Effector memory CD4-positive, alpha-beta T cell (primary cell): ENCODE data around the gene ZDHHC14.
"Not testable (repeated sequence)": the region's sequence is repeated elsewhere in the genome, so short reads cannot be mapped to it uniquely, and the experiment has no call there.

Experiments
- DNase-seq, 3 donors: peaks; one replicate each; pipeline ENCODE4 v3.0.0-alpha.2; 2020
- H3K27ac ChIP-seq: 2 replicates; pipeline ENCODE4 v1.7.0; 2013; ENCODE audit warnings: mild to moderate bottlenecking, low read length, moderate library complexity; ENCODE audit not compliant: insufficient read depth, poor library complexity, severe bottlenecking
- H3K27me3 ChIP-seq: replicated peaks from 2 replicates; pipeline ENCODE4 v1.7.0; 2013; ENCODE audit warnings: mild to moderate bottlenecking, low read length; ENCODE audit not compliant: insufficient read depth, control insufficient read depth, poor library complexity, severe bottlenecking
- H3K36me3 ChIP-seq: 2 replicates; pipeline ENCODE4 v1.7.0; 2013; ENCODE audit warnings: mild to moderate bottlenecking, low read length, moderate library complexity; ENCODE audit not compliant: control insufficient read depth, insufficient read depth
- H3K4me1 ChIP-seq: 2 replicates; pipeline ENCODE4 v1.7.0; 2013; ENCODE audit warnings: low read length, mild to moderate bottlenecking; ENCODE audit not compliant: control insufficient read depth, insufficient read depth, poor library complexity, severe bottlenecking
- H3K4me3 ChIP-seq: 2 replicates; pipeline ENCODE4 v1.7.0; 2013; ENCODE audit warnings: low read length, low read depth, mild to moderate bottlenecking; ENCODE audit not compliant: insufficient read depth, poor library complexity, severe bottlenecking
- H3K9me3 ChIP-seq: 2 replicates; pipeline ENCODE4 v1.7.0; 2013; ENCODE audit warnings: mild to moderate bottlenecking, low read length, moderate library complexity; ENCODE audit not compliant: control insufficient read depth

Gene ZDHHC14

DNA sequence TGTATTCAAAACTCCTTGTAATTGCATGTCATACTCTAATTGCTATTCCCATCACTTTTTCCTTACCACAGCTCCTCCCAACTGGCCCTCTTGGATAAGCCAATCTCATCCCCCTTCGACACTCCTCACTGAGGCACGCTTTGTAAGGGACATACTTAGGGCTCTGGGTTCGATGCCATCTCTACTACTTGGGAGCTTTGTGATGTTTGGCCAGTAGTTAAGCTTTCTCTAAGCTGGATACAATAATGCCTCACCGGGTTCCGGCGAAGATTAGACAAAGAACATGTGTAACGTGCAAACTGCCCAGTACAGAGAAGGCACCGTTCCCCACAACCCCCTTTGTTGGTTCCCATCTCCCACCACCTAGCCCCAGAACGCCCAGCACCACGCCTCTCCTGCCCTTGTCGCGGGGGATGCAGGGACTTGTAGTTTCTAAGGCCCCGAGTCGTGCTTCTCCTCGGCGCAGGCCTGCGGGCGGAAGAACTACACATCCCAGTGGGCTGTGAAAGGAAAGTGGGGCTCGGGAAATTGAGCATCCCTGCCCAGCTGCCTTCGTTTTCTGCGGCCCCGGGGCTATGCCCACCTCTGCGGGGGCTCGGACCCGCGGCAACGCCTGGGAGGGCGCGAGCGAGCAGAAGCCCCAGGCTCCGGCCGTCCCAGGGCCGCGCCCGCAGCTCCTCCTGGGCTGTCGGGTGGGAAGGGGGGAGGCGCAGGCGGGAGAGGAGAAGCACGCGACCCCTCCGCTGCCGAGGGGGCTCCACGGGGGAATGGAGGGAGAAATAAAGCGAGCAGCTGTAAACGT is 1.1 kb upstream of the ZDHHC14 start:
- DNase-seq = peak; percentile 69 to 80 (median 79)
- H3K27me3 ChIP-seq = no peaks in the 10 kb centered on the region
- no peaks in the 10 kb centered on the region for H3K9me3 ChIP-seq
- H3K36me3 ChIP-seq = no peaks in the 10 kb centered on the region
- H3K4me3 ChIP-seq = peak overlapping the region; percentile 97
- peak overlapping the region; percentile 81 for H3K27ac ChIP-seq
- no peaks in the 10 kb centered on the region for H3K4me1 ChIP-seq

DNA sequence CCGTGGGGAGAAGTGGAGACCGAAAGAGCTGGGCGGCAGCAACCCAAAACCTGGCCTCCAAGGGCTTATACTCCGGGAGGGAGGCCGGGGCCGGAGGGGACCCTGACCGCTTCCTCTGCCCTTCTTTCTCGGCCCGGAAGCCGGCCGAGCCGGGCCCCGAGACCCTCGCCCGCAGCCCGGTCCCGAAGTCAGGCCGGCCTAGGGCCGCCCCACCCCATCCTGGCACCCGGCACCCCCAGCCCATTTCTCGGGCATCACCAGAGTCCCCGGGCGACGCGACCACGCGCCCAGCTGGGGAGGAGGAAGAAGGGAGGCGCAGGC is 572 bp upstream of the ZDHHC14 start:
- peak overlapping the region; percentile 97 for H3K4me3 ChIP-seq
- H3K27me3 ChIP-seq = no peaks in the 10 kb centered on the region
- no peaks in the 10 kb centered on the region for H3K36me3 ChIP-seq
- peak overlapping the region; percentile 81 for H3K27ac ChIP-seq
- DNase-seq = no peak
- H3K4me1 ChIP-seq = no peaks in the 10 kb centered on the region
- H3K9me3 ChIP-seq = no peaks in the 10 kb centered on the region

DNA sequence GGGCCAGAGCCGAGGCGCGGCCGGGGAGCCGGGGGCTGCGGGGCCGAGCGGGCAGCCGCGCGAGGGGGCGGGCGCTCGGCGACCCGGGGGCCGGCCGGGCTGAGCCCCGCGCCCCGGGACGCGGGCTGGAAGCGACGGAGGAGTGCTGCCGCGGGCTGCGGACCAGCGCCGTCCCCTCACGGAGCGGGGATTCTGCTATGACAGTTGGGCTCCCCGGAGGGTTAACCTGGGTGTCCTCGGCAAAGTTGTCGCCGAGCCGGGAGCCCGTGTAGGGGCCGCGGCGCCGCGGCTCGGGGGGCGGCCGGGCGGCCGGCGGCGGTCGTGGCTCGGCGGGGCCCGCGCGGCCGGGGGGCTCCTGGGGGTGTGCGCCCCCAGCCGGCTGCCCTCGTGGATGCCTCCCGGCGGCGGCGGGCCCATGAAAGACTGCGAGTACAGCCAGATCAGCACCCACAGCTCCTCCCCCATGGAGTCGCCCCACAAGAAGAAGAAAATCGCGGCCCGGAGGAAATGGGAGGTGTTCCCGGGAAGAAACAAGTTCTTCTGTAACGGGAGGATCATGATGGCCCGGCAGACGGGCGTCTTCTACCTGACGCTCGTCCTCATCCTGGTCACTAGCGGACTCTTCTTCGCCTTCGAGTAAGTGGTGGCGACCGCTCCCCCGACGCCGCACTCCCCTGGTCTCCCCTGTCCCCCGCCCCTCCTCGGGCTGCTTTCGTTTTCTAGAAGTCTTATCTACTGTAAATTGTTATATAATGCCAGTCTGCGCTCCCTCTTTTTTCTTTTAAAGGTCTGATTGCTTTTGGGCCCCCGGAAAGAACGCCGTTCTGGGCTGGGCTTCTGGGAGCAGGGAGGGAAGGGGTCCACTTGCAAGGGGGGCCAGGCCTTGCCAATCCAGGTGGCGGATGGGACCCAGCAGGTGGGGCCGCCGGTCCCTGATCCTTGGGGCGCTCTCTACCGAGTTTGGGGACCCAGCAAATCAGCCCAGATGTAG is 936 bp downstream of the ZDHHC14 start:
- no peaks in the 10 kb centered on the region for H3K36me3 ChIP-seq
- no peaks in the 10 kb centered on the region for H3K4me1 ChIP-seq
- peak overlapping the region; percentile 97 for H3K4me3 ChIP-seq
- no peaks in the 10 kb centered on the region for H3K9me3 ChIP-seq
- no peak overlapping the region for H3K27ac ChIP-seq
- H3K27me3 ChIP-seq = no peaks in the 10 kb centered on the region
- peak; percentile 33 to 53 (median 37) for DNase-seq

DNA sequence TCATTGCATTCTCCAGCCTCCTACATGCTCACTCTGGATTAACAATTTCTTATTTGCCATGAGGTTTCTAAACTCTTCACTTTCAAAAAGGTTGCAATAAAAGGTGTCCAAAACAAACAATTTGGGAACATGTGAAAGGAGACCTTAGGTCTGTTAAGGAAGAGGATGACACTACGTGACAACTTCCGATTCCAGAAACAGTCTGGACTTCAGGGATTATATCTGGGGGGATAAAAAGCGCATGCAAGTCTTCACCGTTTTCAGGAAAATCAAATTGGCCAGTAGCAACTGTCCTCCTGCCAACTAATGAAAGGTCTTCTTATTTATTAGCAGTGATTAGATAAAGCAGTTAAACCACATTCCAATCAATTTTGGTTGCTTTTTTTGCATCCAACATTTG is 1.8 kb downstream of the ZDHHC14 start:
- Histone ChIP-seq H3K27ac (no peak overlapping the region), H3K36me3 (no peaks in the 10 kb centered on the region), H3K9me3 (no peaks in the 10 kb centered on the region), H3K27me3 (no peaks in the 10 kb centered on the region), H3K4me1 (no peaks in the 10 kb centered on the region), H3K4me3 (peak overlapping the region; percentile 79)
- no peak for DNase-seq

DNA sequence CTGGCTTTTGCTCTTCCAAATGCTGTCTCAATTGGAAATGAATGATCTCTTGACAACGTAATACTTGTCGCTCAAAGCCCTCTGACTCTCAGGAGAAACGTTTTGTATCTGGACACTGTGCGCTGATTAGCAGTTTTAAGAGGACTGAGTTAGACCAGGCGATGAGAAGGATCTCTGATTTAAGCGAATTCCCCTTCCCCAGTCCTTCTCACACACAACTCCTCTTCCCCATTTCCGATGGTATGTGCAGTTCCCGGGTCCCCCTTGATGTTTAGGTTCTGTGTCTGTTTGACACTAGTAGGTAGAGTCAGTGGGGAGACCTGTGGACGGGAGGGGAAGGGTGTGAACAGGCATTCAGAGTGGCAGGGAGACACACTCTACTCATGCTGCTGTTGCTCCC is 2.5 kb downstream of the ZDHHC14 start:
- Histone ChIP-seq H3K4me3 (no peak overlapping the region), H3K36me3 (no peaks in the 10 kb centered on the region), H3K9me3 (no peaks in the 10 kb centered on the region), H3K27me3 (no peaks in the 10 kb centered on the region), H3K27ac (no peak overlapping the region), H3K4me1 (no peaks in the 10 kb centered on the region)
- DNase-seq = no peak

DNA sequence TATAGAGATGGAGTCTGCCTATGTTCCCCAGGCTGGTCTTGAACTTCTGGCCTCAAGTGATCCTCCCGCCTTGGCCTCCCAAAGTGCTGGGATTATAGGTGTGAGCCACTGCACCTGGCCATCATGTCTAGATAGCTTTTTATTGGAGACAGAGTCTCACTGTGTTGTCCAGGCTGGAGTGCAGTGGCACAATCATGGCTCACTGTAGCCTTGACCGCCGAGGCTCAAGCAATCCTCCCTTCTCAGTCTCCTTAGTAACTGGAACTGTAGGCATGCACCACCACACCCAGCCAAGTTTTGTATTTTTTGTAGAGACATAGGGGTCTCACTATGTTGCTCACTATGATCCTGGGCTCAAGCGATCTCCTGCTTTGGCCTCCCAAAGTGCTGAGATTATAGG is 4.0 kb downstream of the ZDHHC14 start:
- H3K9me3 ChIP-seq, H3K4me3 ChIP-seq, DNase-seq, H3K36me3 ChIP-seq, H3K4me1 ChIP-seq, H3K27ac ChIP-seq, H3K27me3 ChIP-seq: not testable (repeated sequence)

DNA sequence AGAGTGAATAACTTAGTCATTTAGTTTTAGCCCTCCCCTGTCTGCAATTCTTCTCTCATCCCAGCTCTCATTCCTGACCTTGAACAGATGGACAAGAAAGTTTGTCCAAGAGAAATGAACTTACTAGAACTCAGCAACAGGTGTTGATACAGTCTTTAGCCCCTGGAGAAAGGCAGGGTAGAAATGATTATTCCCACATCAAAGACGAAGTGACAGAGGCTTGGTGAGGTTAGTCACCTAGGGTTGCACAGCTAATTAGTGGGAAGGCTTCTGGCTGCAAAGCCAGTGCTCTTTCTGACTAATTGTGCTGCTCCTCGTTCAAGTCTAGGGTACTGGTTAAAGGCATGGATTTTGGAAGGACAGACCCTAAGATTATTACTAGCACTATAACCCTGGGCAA is 4.5 kb downstream of the ZDHHC14 start:
- Histone ChIP-seq H3K9me3 (no peaks in the 10 kb centered on the region), H3K36me3 (no peaks in the 10 kb centered on the region), H3K27me3 (no peaks in the 10 kb centered on the region), H3K4me3 (no peak overlapping the region), H3K4me1 (no peaks in the 10 kb centered on the region), H3K27ac (no peak overlapping the region)
- DNase-seq = no peak

DNA sequence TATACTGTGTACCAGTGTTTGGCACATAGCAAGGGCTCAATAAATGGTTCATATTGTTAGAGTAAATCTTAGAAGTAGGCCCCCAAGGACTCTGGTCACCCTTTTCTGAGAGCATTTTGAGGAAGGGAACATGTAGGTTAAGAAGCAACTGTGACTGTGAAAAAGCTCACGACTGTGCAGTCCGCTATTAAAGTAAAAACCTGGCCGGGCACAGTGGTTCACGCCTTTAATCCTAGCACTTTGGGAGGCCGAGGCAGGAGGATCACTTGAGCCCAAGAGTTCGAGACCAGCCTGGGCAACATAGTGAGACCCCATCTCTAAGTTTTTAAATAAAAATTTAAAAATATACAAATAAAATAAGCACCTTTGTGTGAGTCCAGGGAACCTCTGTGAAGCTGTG is 5.0 kb downstream of the ZDHHC14 start:
- H3K27me3 ChIP-seq = no peaks in the 10 kb centered on the region
- H3K36me3 ChIP-seq = no peaks in the 10 kb centered on the region
- H3K4me3 ChIP-seq = no peak overlapping the region
- H3K4me1 ChIP-seq = no peaks in the 10 kb centered on the region
- DNase-seq = no peak
- H3K9me3 ChIP-seq = no peaks in the 10 kb centered on the region
- no peak overlapping the region for H3K27ac ChIP-seq

DNA sequence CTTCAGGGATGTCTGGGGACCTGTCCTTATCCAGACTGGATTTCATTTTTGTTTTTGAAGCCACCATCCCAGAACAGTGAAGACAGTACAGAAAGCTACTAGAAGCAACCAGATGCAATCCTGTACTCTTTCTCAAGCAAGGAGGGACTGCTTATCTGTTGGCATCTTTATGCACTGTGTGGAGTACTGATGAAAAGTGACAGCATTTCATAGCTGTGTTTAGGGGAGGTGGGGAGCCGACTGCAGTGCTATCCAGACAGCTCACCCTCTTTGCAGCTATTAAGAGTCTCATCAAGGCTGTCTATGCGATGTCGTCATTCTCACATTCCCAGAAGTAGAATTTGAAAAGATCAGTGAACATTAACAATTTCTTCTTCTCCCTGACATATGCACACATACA is 5.5 kb downstream of the ZDHHC14 start:
- no peaks in the 10 kb centered on the region for H3K27me3 ChIP-seq
- no peaks in the 10 kb centered on the region for H3K36me3 ChIP-seq
- no peaks in the 10 kb centered on the region for H3K9me3 ChIP-seq
- H3K27ac ChIP-seq = no peak overlapping the region
- H3K4me3 ChIP-seq = no peak overlapping the region
- no peaks in the 10 kb centered on the region for H3K4me1 ChIP-seq
- no peak for DNase-seq

DNA sequence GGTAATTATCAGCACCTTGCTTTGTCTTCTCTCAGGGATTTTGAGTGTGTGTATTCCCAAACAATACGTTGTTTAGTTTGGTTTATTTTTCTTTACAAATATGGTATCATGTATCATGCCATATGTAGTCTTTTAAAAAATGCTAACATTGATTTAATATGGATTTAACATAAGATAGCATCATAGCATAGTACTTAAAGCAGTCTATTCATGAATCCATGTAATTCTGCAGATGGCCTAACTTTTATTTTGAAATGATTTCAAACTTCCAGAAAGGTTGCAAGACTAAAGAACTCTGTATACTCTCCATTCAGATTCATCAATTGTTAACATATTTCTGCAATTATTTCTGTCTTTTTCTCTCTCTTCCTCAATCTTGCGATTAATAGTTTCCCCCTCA is 7.9 kb downstream of the ZDHHC14 start:
- no peaks in the 10 kb centered on the region for H3K36me3 ChIP-seq
- no peak overlapping the region for H3K27ac ChIP-seq
- H3K9me3 ChIP-seq = no peaks in the 10 kb centered on the region
- no peaks in the 10 kb centered on the region for H3K4me1 ChIP-seq
- no peaks in the 10 kb centered on the region for H3K27me3 ChIP-seq
- H3K4me3 ChIP-seq = no peak overlapping the region
- DNase-seq = no peak
